Measurements from ENCODE around the gene TEX53. TPM values are rescaled to one million over a fixed set of nuclear protein-coding genes. Genes with fewer than 3 reads are reported as not detected.

TEX53 gene
- total and polyA plus RNA-seq, 10 of the 15 experiments (the other 5 are each of a cell fraction or from before 2014, with no cell fraction given), result not detected

GRCh38 chr9:114678795-114679194 lies 21.2 kb upstream of the TEX53 start:
- in situ Hi-C loops (cut with MboI) (loop anchor here (5.0 to 10.0 kb wide), 3 partner anchors 234 to 846 kb away; no protein-coding TSS in a partner anchor), intact Hi-C loops (cut with micrococcal nuclease; ENCODE audit: unreplicated experiment) (no loop called here)
- no peak overlapping the region for H3K4me3 ChIP-seq
- H2AFZ ChIP-seq (ENCODE audit: control insufficient read depth, low read depth, low read length), result no peak overlapping the region
- no peaks in the 10 kb centered on the region for H3K9me3 ChIP-seq (replicated peaks; ENCODE audit: control insufficient read depth, insufficient read depth, low read length)
- BruUV-seq (replicated peaks), result no TSS peak
- SMC1A ChIA-PET (ENCODE audit: uncharacterized antibody, unreplicated experiment), result interaction anchor here (0.7 to 3.5 kb wide), 4 partner anchors 10 to 340 kb away, joined by 3 to 12 read pairs (median 3); no protein-coding TSS in a partner anchor
- no peaks in the 10 kb centered on the region for H4K20me1 ChIP-seq (ENCODE audit: control insufficient read depth, insufficient read depth)
- RAD21 ChIA-PET (ENCODE audit: unreplicated experiment), result interaction anchor here (1.0 to 2.9 kb wide), 4 partner anchors 11 to 336 kb away, joined by 3 to 26 read pairs (median 5); no protein-coding TSS in a partner anchor
- H3K36me3 ChIP-seq (ENCODE audit: control insufficient read depth in 2 of 2, insufficient read depth in 2 of 2, low read length in 1 of 2), result no peaks in the 10 kb centered on the region
- FAIRE-seq (no peak), DNase-seq (ENCODE audit: low read depth, low spot score) (no peak), ATAC-seq (no peak)
- peaks cover 0 to 9% of the 10 kb centered on the region in 2 experiments; a peak in 2 of 4 replicates for H3K27me3 ChIP-seq (replicated peaks in 1 of 2; ENCODE audit: control insufficient read depth in 2 of 2, insufficient read depth in 2 of 2, low read length in 1 of 2)
- no peak overlapping the region for H3K27ac ChIP-seq (ENCODE audit: control insufficient read depth, insufficient read depth)
- no peaks in the 10 kb centered on the region for H3K4me1 ChIP-seq (ENCODE audit: control insufficient read depth, insufficient read depth, low read length)
- CTCF ChIA-PET, result interaction anchor here (0.9 to 11.6 kb wide), 7 partner anchors 13 to 336 kb away, joined by 3 to 135 read pairs (median 6); no protein-coding TSS in a partner anchor
- no peak for TF ChIP-seq SMAD5 (IDR thresholded peaks at IDR 0.05; ENCODE audit: low read depth)
- no peak for TF ChIP-seq CEBPB (IDR thresholded peaks at IDR 0.05; ENCODE audit: borderline replicate concordance in 1 of 2, low read depth in 2 of 2, low read length in 2 of 2)
- no peak for TF ChIP-seq MYB (IDR thresholded peaks at IDR 0.05; ENCODE audit: borderline replicate concordance, low read depth, low read length)
- no peak for TF ChIP-seq RAD21 (IDR thresholded peaks at IDR 0.05; ENCODE audit: insufficient read depth, low read depth, low read length)
- no peak for TF ChIP-seq TARDBP (IDR thresholded peaks at IDR 0.05; ENCODE audit: borderline replicate concordance)
- TF ChIP-seq TAF1 (IDR thresholded peaks at IDR 0.05; ENCODE audit: borderline replicate concordance, low read depth, low read length), result no peak
- TF ChIP-seq ZBED1 (IDR thresholded peaks at IDR 0.05; ENCODE audit: borderline replicate concordance), result no peak
- TF ChIP-seq SPI1 (IDR thresholded peaks at IDR 0.05; ENCODE audit: borderline replicate concordance, insufficient read depth, low read depth, low read length), result no peak
- no peak for TF ChIP-seq ATF3 (IDR thresholded peaks at IDR 0.05; ENCODE audit: borderline replicate concordance, extremely low read depth, low read depth, low read length)
- TF ChIP-seq DPF2 (IDR thresholded peaks at IDR 0.05), result no peak
- no peak for TF ChIP-seq PKNOX1 (IDR thresholded peaks at IDR 0.05)
- no peak for TF ChIP-seq BRCA1 (IDR thresholded peaks at IDR 0.05; ENCODE audit: low read depth, low read length)
- TF ChIP-seq CBX3 (IDR thresholded peaks at IDR 0.05; ENCODE audit: borderline replicate concordance, low read depth), result no peak
- no peak for TF ChIP-seq RB1 (IDR thresholded peaks at IDR 0.05; ENCODE audit: borderline replicate concordance)
- TF ChIP-seq GABPA (IDR thresholded peaks at IDR 0.05; ENCODE audit: low read depth), result no peak
- no peak for TF ChIP-seq CTCF (IDR thresholded peaks at IDR 0.05 in 2 of 3, conservative IDR thresholded peaks at IDR 0.05 in 1 of 3; ENCODE audit: control insufficient read depth in 2 of 3, extremely low read depth in 1 of 3, insufficient read depth in 1 of 3, low read depth in 3 of 3, low read length in 3 of 3)
- no peak for TF ChIP-seq ZSCAN29 (IDR thresholded peaks at IDR 0.05)
- TF ChIP-seq STAT1 (conservative IDR thresholded peaks at IDR 0.05), result no peak
- TF ChIP-seq CBX5 (IDR thresholded peaks at IDR 0.05; ENCODE audit: low read depth), result no peak
- no peak for TF ChIP-seq IKZF2 (IDR thresholded peaks at IDR 0.05)
- no peaks in the 10 kb centered on the region for H3K79me2 ChIP-seq (ENCODE audit: control insufficient read depth, insufficient read depth, low read length)
- POLR2A ChIA-PET, result interaction anchor here (0.6 kb wide), 1 partner anchor 11 kb away, joined by 3 read pairs; no protein-coding TSS in a partner anchor
- no peak overlapping the region for H3K4me2 ChIP-seq (ENCODE audit: control insufficient read depth, insufficient read depth)
- H3K9ac ChIP-seq (ENCODE audit: control insufficient read depth, insufficient read depth, low read length), result no peak overlapping the region

Measured in GM12878 (cell line).